Psoas muscle (tissue), 8 donors: ENCODE data around the gene CHST11. TPM values are rescaled to one million over a fixed set of nuclear protein-coding genes. Genes with fewer than 3 reads are reported as not detected.

Experiments
- ATAC-seq, 4 donors: fragments of 200-7000 bp; cut with Tn5 transposase; one replicate each; pipeline ENCODE4 v1.9.1; 2020; ENCODE audit warnings: moderate library complexity in 3 of 4, mild to moderate bottlenecking in 2 of 4
- DNase-seq, 2 donors: peaks; one replicate each; pipeline ENCODE4 v3.0.0-alpha.2; 2020
- H3K27ac ChIP-seq: fragments of 200-600 bp; one replicate; pipeline ENCODE4 v1.8.0; 2022
- H3K27me3 ChIP-seq, 3 donors: fragments of 200-600 bp in 1 of 3; one replicate each; pipeline versions ENCODE4 v1.6.1 to v1.8.0; 2013 to 2022; ENCODE audit warnings: low read length in 2 of 3, mild to moderate bottlenecking in 2 of 3, moderate library complexity in 1 of 3; ENCODE audit not compliant: insufficient read depth in 3 of 3
- H3K36me3 ChIP-seq, 2 donors: fragments of 200-600 bp in 1 of 2; one replicate each; pipeline versions ENCODE4 v1.6.1 to v1.8.0; 2013 to 2022; ENCODE audit warnings: low read depth in 1 of 2, mild to moderate bottlenecking in 1 of 2, moderate library complexity in 1 of 2; ENCODE audit not compliant: insufficient read depth in 1 of 2
- H3K4me1 ChIP-seq: fragments of 200-600 bp; one replicate; pipeline ENCODE4 v1.8.0; 2022
- H3K4me3 ChIP-seq: fragments of 200-600 bp; one replicate; pipeline ENCODE4 v1.8.0; 2022; ENCODE audit warnings: mild to moderate bottlenecking
- H3K9me3 ChIP-seq: fragments of 200-600 bp; one replicate; pipeline ENCODE4 v1.8.0; 2022
- CTCF ChIP-seq: fragments of 200-600 bp; IDR thresholded peaks from one replicate; pipeline ENCODE4 v1.8.0; 2022; ENCODE audit warnings: antibody characterized with exemption
- WGBS, 3 donors: extraction: QIAGEN DNeasy Blood & Tissue Kit; methylation state at CpG; one replicate each; pipeline versions ENCODE4 v1.1.6 to v1.1.7; 2013; 5-methylcytosine and 5-hydroxymethylcytosine counted together
- intact Hi-C, 2 donors: fragments of 100-400 bp; cut with DNase I; formaldehyde crosslinking; loops; one replicate each; pipeline versions ENCODE4 v1.11.0 to v1.14.2; 2022
- polyA plus RNA-seq, 3 donors: library from polyadenylated mRNA; stranded (reverse); fragments of 200-250 nt; gene quantifications; one replicate each; pipeline ENCODE4 v1.2.3, GENCODE V29; 2013
- total RNA-seq, 4 donors: library from RNA; stranded (reverse); fragmentation: NEBNext Ultra II Directional in 2 of 4; extraction: Animal tissue kit (Norgen Biotek cat#: 25700) in 2 of 4; gene quantifications; one replicate each; pipeline versions ENCODE4 v1.2.1 to v1.2.4, GENCODE V29; 2021 to 2023
- donor health status: healthy with polysubstance abuse.
- donor health status: DM: no; HTN: no; CAD: no; lungs with moderate emphysema.
- donor health status: Bipolar disorder and iron deficiency.
- donor health status: healthy.
- donor health status: DM: yes; HTN: yes; CAD: no.
- donor health status: DM: no; HTN: no; CAD: no.
- donor health status: DM: no; HTN: no; CAD: no.
- donor health status: DM: yes; HTN: yes; CAD: no.

CHST11 gene
- total and polyA plus RNA-seq, 7 donors = 0.52 to 1.6 (median 1.0) TPM

GRCh38 chr12:104627231-104627989 lies 170.7 kb downstream of the CHST11 start:
- DNase-seq (no peak), ATAC-seq (no peak)

GRCh38 chr12:104627990-104628830 lies 171.5 kb downstream of the CHST11 start:
- intact Hi-C loops = no loop called here

More at GRCh38 chr12:104627231-104627989, 170.7 kb downstream of the CHST11 start:
- Histone ChIP-seq H3K27me3 (no peaks in the 10 kb centered on the region), H3K9me3 (no peaks in the 10 kb centered on the region), H3K4me1 (no peaks in the 10 kb centered on the region), H3K27ac (no peak overlapping the region), H3K36me3 (no peaks in the 10 kb centered on the region), H3K4me3 (no peak overlapping the region)
- intact Hi-C loops = no loop called here
- TF ChIP-seq CTCF = no peak
- WGBS, 3 donors = 77 to 81% (median 77%) methylated on average over 7 of the region's 7 CpGs

GRCh38 chr12:104628831-104629135 lies 172.0 kb downstream of the CHST11 start:
- Histone ChIP-seq H3K9me3 (no peaks in the 10 kb centered on the region), H3K4me3 (no peak overlapping the region), H3K27me3 (no peaks in the 10 kb centered on the region), H3K27ac (no peak overlapping the region), H3K4me1 (no peaks in the 10 kb centered on the region), H3K36me3 (no peaks in the 10 kb centered on the region)
- intact Hi-C loops = no loop called here
- TF ChIP-seq CTCF = no peak
- 79 to 87% (median 83%) methylated on average over 3 of the region's 3 CpGs for WGBS, 3 donors
- ATAC-seq (no peak), DNase-seq (no peak)

More at GRCh38 chr12:104627990-104628830, 171.5 kb downstream of the CHST11 start:
- Histone ChIP-seq H3K27me3 (no peaks in the 10 kb centered on the region), H3K9me3 (no peaks in the 10 kb centered on the region), H3K27ac (no peak overlapping the region), H3K4me1 (no peaks in the 10 kb centered on the region), H3K4me3 (no peak overlapping the region), H3K36me3 (no peaks in the 10 kb centered on the region)
- ATAC-seq (no peak), DNase-seq (no peak)
- 46 to 49% (median 47%) methylated on average over 16 of the region's 16 CpGs for WGBS, 3 donors
- no peak for TF ChIP-seq CTCF

DNA sequence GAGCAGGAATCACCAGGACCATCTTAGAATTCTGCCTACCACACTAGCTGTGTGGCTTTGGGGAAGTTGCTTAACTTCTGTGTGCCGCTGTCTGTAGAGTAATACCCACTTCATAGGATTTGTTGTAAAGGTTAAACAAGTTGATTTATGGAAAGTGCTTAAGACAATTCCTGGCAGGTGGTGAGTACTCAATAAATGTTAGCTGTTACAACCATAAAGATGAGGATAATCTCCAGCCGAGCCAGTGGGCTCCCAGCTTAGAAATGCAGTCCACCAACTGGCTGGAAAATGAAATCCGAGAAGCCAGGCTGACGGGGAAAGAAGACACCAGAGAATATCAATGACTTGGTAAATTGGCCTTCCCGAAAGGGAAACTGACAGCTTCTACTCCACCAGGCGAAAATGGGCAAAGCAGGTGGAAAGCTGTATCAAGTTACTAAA lies 173.5 kb downstream of the CHST11 start:
- H3K4me3 ChIP-seq = no peak overlapping the region
- no peaks in the 10 kb centered on the region for H3K36me3 ChIP-seq
- intact Hi-C loops = no loop called here
- H3K27me3 ChIP-seq = no peaks in the 10 kb centered on the region
- H3K27ac ChIP-seq = no peak overlapping the region
- H3K4me1 ChIP-seq = no peaks in the 10 kb centered on the region
- DNase-seq = no peak
- H3K9me3 ChIP-seq = no peaks in the 10 kb centered on the region
- 36 to 42% (median 39%) methylated on average over 6 of the region's 6 CpGs for WGBS, 3 donors
- no peak for ATAC-seq
- no peak for TF ChIP-seq CTCF
